ENCODE results near the gene DDX4.
"Not testable (repeated sequence)": the region's sequence is repeated elsewhere in the genome, so short reads cannot be mapped to it uniquely, and the experiment has no call there.

Gene DDX4

GRCh38 chr5:55708732-55709131, 29.1 kb upstream of the DDX4 start:
- no peaks in the 10 kb centered on the region for H3K27me3 ChIP-seq (ENCODE audit: insufficient read depth, low read length)
- H3K36me3 ChIP-seq (ENCODE audit: insufficient read depth, low read depth, low read length): peaks cover 9% of the 10 kb centered on the region; the same call in 1 of the 2 replicates
- no peak overlapping the region for H3K4me3 ChIP-seq (ENCODE audit: low read length)
- no peak overlapping the region for H3K27ac ChIP-seq (ENCODE audit: low read length)
- no peak overlapping the region for H3K9ac ChIP-seq (ENCODE audit: low read depth, low read length)
- H3K4me1 ChIP-seq (ENCODE audit: insufficient read depth, low read length): peaks cover 3% of the 10 kb centered on the region; the same call in 1 of the 2 replicates
- no peaks in the 10 kb centered on the region for H3K9me3 ChIP-seq (ENCODE audit: insufficient read depth, low read depth, low read length)

GRCh38 chr5:55711507-55712022, 26.3 kb upstream of the DDX4 start:
- Histone ChIP-seq H3K36me3 (ENCODE audit: insufficient read depth, low read depth, low read length) (peaks cover 9% of the 10 kb centered on the region; the same call in 1 of the 2 replicates), H3K9ac (ENCODE audit: low read depth, low read length) (peak overlapping the region; percentile 86), H3K27ac (ENCODE audit: low read length) (no peak overlapping the region), H3K27me3 (ENCODE audit: insufficient read depth, low read length) (no peaks in the 10 kb centered on the region), H3K9me3 (ENCODE audit: insufficient read depth, low read depth, low read length) (no peaks in the 10 kb centered on the region), H3K4me3 (ENCODE audit: low read length) (peak overlapping the region; percentile 89), H3K4me1 (ENCODE audit: insufficient read depth, low read length) (peaks cover 3% of the 10 kb centered on the region; the same call in 1 of the 2 replicates)

- H3K27ac ChIP-seq (ENCODE audit: low read length): no peak within 1 kb of the TSS
- H3K4me3 ChIP-seq (ENCODE audit: low read length): peak within 1 kb of the TSS; percentile 89
- peaks cover 3% of the 10 kb centered on the region; the same call in 1 of the 2 replicates for H3K4me1 ChIP-seq (ENCODE audit: insufficient read depth, low read length)
- H3K27me3 ChIP-seq (ENCODE audit: insufficient read depth, low read length): no peaks in the 10 kb centered on the region
- H3K36me3 ChIP-seq (ENCODE audit: insufficient read depth, low read depth, low read length): peaks cover 9% of the 10 kb centered on the region; the same call in 1 of the 2 replicates
- H3K9ac ChIP-seq (ENCODE audit: low read depth, low read length): peak within 1 kb of the TSS; percentile 91
- no peaks in the 10 kb centered on the region for H3K9me3 ChIP-seq (ENCODE audit: insufficient read depth, low read depth, low read length)
Observed at GRCh38 chr5:55712023-55712859, 25.6 kb upstream of the DDX4 start, which contains the start of gene SLC38A9. Gene SLC38A9, minus strand, starts transcription at chr5:55712324. Its CDS starts 14,366 bp downstream, at chr5:55697958.

- Histone ChIP-seq H3K9me3 (ENCODE audit: insufficient read depth, low read depth, low read length) (no peaks in the 10 kb centered on the region), H3K27me3 (ENCODE audit: insufficient read depth, low read length) (no peaks in the 10 kb centered on the region), H3K4me1 (ENCODE audit: insufficient read depth, low read length) (peaks cover 3% of the 10 kb centered on the region; the same call in 1 of the 2 replicates), H3K27ac (ENCODE audit: low read length) (no peak overlapping the region), H3K36me3 (ENCODE audit: insufficient read depth, low read depth, low read length) (peaks cover 5% of the 10 kb centered on the region; the same call in 1 of the 2 replicates), H3K9ac (ENCODE audit: low read depth, low read length) (no peak overlapping the region), H3K4me3 (ENCODE audit: low read length) (no peak overlapping the region)
Observed at GRCh38 chr5:55713871-55714270, 24.0 kb upstream of the DDX4 start.

- Histone ChIP-seq H3K4me1 (ENCODE audit: insufficient read depth, low read length) (peaks cover 3% of the 10 kb centered on the region; the same call in 1 of the 2 replicates), H3K27ac (ENCODE audit: low read length) (no peak overlapping the region), H3K36me3 (ENCODE audit: insufficient read depth, low read depth, low read length) (peaks cover under 1% of the 10 kb centered on the region; the same call in 1 of the 2 replicates), H3K9ac (ENCODE audit: low read depth, low read length) (no peak overlapping the region), H3K9me3 (ENCODE audit: insufficient read depth, low read depth, low read length) (no peaks in the 10 kb centered on the region), H3K4me3 (ENCODE audit: low read length) (no peak overlapping the region), H3K27me3 (ENCODE audit: insufficient read depth, low read length) (no peaks in the 10 kb centered on the region)
Observed at GRCh38 chr5:55714339-55714738, 23.5 kb upstream of the DDX4 start.

GRCh38 chr5:55714749-55715148, 23.1 kb upstream of the DDX4 start:
- no peak overlapping the region for H3K9ac ChIP-seq (ENCODE audit: low read depth, low read length)
- no peak overlapping the region for H3K4me3 ChIP-seq (ENCODE audit: low read length)
- no peaks in the 10 kb centered on the region for H3K27me3 ChIP-seq (ENCODE audit: insufficient read depth, low read length)
- H3K36me3 ChIP-seq (ENCODE audit: insufficient read depth, low read depth, low read length): no peaks in the 10 kb centered on the region
- H3K9me3 ChIP-seq (ENCODE audit: insufficient read depth, low read depth, low read length): no peaks in the 10 kb centered on the region
- peaks cover 3% of the 10 kb centered on the region; the same call in 1 of the 2 replicates for H3K4me1 ChIP-seq (ENCODE audit: insufficient read depth, low read length)
- no peak overlapping the region for H3K27ac ChIP-seq (ENCODE audit: low read length)

GRCh38 chr5:55715519-55716078, 22.3 kb upstream of the DDX4 start:
- H3K4me1 ChIP-seq (ENCODE audit: insufficient read depth, low read length): peaks cover 3% of the 10 kb centered on the region; the same call in 1 of the 2 replicates
- no peak overlapping the region for H3K9ac ChIP-seq (ENCODE audit: low read depth, low read length)
- no peak overlapping the region for H3K27ac ChIP-seq (ENCODE audit: low read length)
- no peaks in the 10 kb centered on the region for H3K27me3 ChIP-seq (ENCODE audit: insufficient read depth, low read length)
- no peaks in the 10 kb centered on the region for H3K36me3 ChIP-seq (ENCODE audit: insufficient read depth, low read depth, low read length)
- H3K4me3 ChIP-seq (ENCODE audit: low read length): no peak overlapping the region
- no peaks in the 10 kb centered on the region for H3K9me3 ChIP-seq (ENCODE audit: insufficient read depth, low read depth, low read length)

GRCh38 chr5:55719026-55719425, 18.8 kb upstream of the DDX4 start:
- H3K27me3 ChIP-seq (ENCODE audit: insufficient read depth, low read length); H3K36me3 ChIP-seq (ENCODE audit: insufficient read depth, low read depth, low read length); H3K27ac ChIP-seq (ENCODE audit: low read length); H3K4me3 ChIP-seq (ENCODE audit: low read length); H3K4me1 ChIP-seq (ENCODE audit: insufficient read depth, low read length); H3K9ac ChIP-seq (ENCODE audit: low read depth, low read length); H3K9me3 ChIP-seq (ENCODE audit: insufficient read depth, low read depth, low read length): not testable (repeated sequence)

- Histone ChIP-seq H3K4me1 (ENCODE audit: insufficient read depth, low read length) (no peaks in the 10 kb centered on the region), H3K36me3 (ENCODE audit: insufficient read depth, low read depth, low read length) (no peaks in the 10 kb centered on the region), H3K9me3 (ENCODE audit: insufficient read depth, low read depth, low read length) (no peaks in the 10 kb centered on the region), H3K27me3 (ENCODE audit: insufficient read depth, low read length) (no peaks in the 10 kb centered on the region), H3K9ac (ENCODE audit: low read depth, low read length) (no peak overlapping the region), H3K27ac (ENCODE audit: low read length) (no peak overlapping the region), H3K4me3 (ENCODE audit: low read length) (no peak overlapping the region)
Observed at GRCh38 chr5:55720188-55720703, 17.6 kb upstream of the DDX4 start.

GRCh38 chr5:55724281-55724680, 13.6 kb upstream of the DDX4 start:
- no peaks in the 10 kb centered on the region for H3K4me1 ChIP-seq (ENCODE audit: insufficient read depth, low read length)
- no peak overlapping the region for H3K27ac ChIP-seq (ENCODE audit: low read length)
- H3K36me3 ChIP-seq (ENCODE audit: insufficient read depth, low read depth, low read length): no peaks in the 10 kb centered on the region
- no peaks in the 10 kb centered on the region for H3K9me3 ChIP-seq (ENCODE audit: insufficient read depth, low read depth, low read length)
- no peaks in the 10 kb centered on the region for H3K27me3 ChIP-seq (ENCODE audit: insufficient read depth, low read length)
- no peak overlapping the region for H3K4me3 ChIP-seq (ENCODE audit: low read length)
- no peak overlapping the region for H3K9ac ChIP-seq (ENCODE audit: low read depth, low read length)

GRCh38 chr5:55731848-55732247, 6.0 kb upstream of the DDX4 start:
- no peaks in the 10 kb centered on the region for H3K9me3 ChIP-seq (ENCODE audit: insufficient read depth, low read depth, low read length)
- no peaks in the 10 kb centered on the region for H3K4me1 ChIP-seq (ENCODE audit: insufficient read depth, low read length)
- H3K4me3 ChIP-seq (ENCODE audit: low read length): no peak overlapping the region
- H3K27ac ChIP-seq (ENCODE audit: low read length): no peak overlapping the region
- no peaks in the 10 kb centered on the region for H3K27me3 ChIP-seq (ENCODE audit: insufficient read depth, low read length)
- no peaks in the 10 kb centered on the region for H3K36me3 ChIP-seq (ENCODE audit: insufficient read depth, low read depth, low read length)
- H3K9ac ChIP-seq (ENCODE audit: low read depth, low read length): no peak overlapping the region

Measured in iPS-20b (cell line).